K562 (cell line): ENCODE data around the gene CATSPER1. TPM values are rescaled to one million over a fixed set of nuclear protein-coding genes. Genes with fewer than 3 reads are reported as not detected.

Experiments used
- BRF2 ChIP-seq: IDR thresholded peaks from 3 replicates; pipeline ENCODE4 v1.6.1; 2011; ENCODE audit warnings: borderline replicate concordance, mild to moderate bottlenecking; ENCODE audit not compliant: insufficient read length, insufficient read depth
- DNMT1 ChIP-seq: fragments of 450-650 bp; IDR thresholded peaks from 2 replicates; pipeline ENCODE4 v1.6.1; 2016; ENCODE audit warnings: antibody characterized with exemption, mild to moderate bottlenecking
- MTA2 ChIP-seq: fragments of 450-650 bp; IDR thresholded peaks from 2 replicates; pipeline ENCODE4 v1.6.1; 2016; ENCODE audit warnings: low read depth
- NFYB ChIP-seq: IDR thresholded peaks from 2 replicates; pipeline ENCODE4 v1.6.1; 2011; ENCODE audit warnings: mild to moderate bottlenecking, moderate library complexity; ENCODE audit not compliant: insufficient read length; ENCODE audit errors: extremely low read depth
- POLR3A ChIP-seq: IDR thresholded peaks from 2 replicates; pipeline ENCODE4 v1.6.1; 2011; ENCODE audit warnings: borderline replicate concordance, mild to moderate bottlenecking, moderate library complexity; ENCODE audit not compliant: insufficient read length, insufficient read depth; ENCODE audit errors: extremely low read depth
- PTRF ChIP-seq: fragments of 450-650 bp; IDR thresholded peaks from 2 replicates; pipeline ENCODE4 v1.6.1; 2016; ENCODE audit warnings: mild to moderate bottlenecking, missing genetic modification characterization, missing compliant biosample characterization
- RB1 ChIP-seq: fragments of 450-650 bp; IDR thresholded peaks from 2 replicates; pipeline ENCODE4 v1.6.1; 2017; ENCODE audit warnings: low read depth, mild to moderate bottlenecking
- SRSF3 ChIP-seq: fragments of 200-400 bp; formaldehyde crosslinking; IDR thresholded peaks from 2 replicates; pipeline ENCODE4 v1.6.1; 2016; ENCODE audit warnings: mild to moderate bottlenecking, low read length, moderate library complexity; ENCODE audit not compliant: insufficient read depth
- ZNF3 ChIP-seq: fragments of 250-450 bp; sonication (Bioruptor Pico); IDR thresholded peaks from 2 replicates; pipeline ENCODE4 v1.5.0; 2021; ENCODE audit warnings: mild to moderate bottlenecking, moderate library complexity
- polyA plus RNA-seq, 8 experiments: library from polyadenylated mRNA; depleted of rRNA in 4 of 8; stranded (reverse) in 5 of 8; unstranded in 3 of 8; fragments of >200 nt; fragmentation: Nextera tagmentation in 2 of 8; fragmentation: Illumina TruSeq in 1 of 8; extraction: Ambion mirVana in 2 of 8; extraction: Trizol in 1 of 8; gene quantifications; 2 replicates each; pipeline versions ENCODE4 v1.2.1 to v1.2.3, GENCODE V29; 2011 to 2014; ENCODE audit warnings: inconsistent platforms in 1 of 8, missing spikeins in 1 of 8
- total RNA-seq, 7 experiments: library from RNA; depleted of rRNA in 6 of 7; stranded (reverse); fragments of >200 nt in 6 of 7; fragmentation: Illumina TruSeq in 2 of 7; extraction: Trizol in 2 of 7; gene quantifications; 2 replicates each; pipeline versions ENCODE4 v1.2.1 to v1.2.3, GENCODE V29; 2011 to 2021; ENCODE audit warnings: low replicate concordance in 1 of 7
- TF ChIP-seq, protein P1 (sequence below): fragments of 250-450 bp; sonication (Bioruptor Pico); IDR thresholded peaks from 2 replicates; pipeline ENCODE4 v1.4.0; 2020; ENCODE audit warnings: mild to moderate bottlenecking, moderate library complexity
- TF ChIP-seq, protein P2 (sequence below): fragments of 250-450 bp; sonication (Bioruptor Pico); IDR thresholded peaks from 2 replicates; pipeline ENCODE4 v1.8.0; 2021; ENCODE audit warnings: mild to moderate bottlenecking, moderate library complexity
- TF ChIP-seq, protein P3 (sequence below): fragments of 450-650 bp; IDR thresholded peaks from 2 replicates; pipeline ENCODE4 v1.6.1; 2014; ENCODE audit warnings: low read depth, mild to moderate bottlenecking, moderate library complexity, borderline replicate concordance
- TF ChIP-seq, protein P4 (sequence below): fragments of 450-650 bp; IDR thresholded peaks from one replicate; pipeline ENCODE4 v1.6.1; 2018; ENCODE audit warnings: mild to moderate bottlenecking, moderate library complexity; ENCODE audit not compliant: partially characterized antibody
- TF ChIP-seq, protein P5 (sequence below): fragments of 200-400 bp; formaldehyde crosslinking; IDR thresholded peaks from 2 replicates; pipeline ENCODE4 v1.6.1; 2017; ENCODE audit warnings: mild to moderate bottlenecking, low read depth, low read length, moderate library complexity

The CATSPER1 gene
- total and polyA plus RNA-seq, 9 of the 15 experiments (the other 6 are each of a cell fraction or from before 2014, with no cell fraction given) = 0.21 to 3.3 (median 0.76) TPM

DNA sequence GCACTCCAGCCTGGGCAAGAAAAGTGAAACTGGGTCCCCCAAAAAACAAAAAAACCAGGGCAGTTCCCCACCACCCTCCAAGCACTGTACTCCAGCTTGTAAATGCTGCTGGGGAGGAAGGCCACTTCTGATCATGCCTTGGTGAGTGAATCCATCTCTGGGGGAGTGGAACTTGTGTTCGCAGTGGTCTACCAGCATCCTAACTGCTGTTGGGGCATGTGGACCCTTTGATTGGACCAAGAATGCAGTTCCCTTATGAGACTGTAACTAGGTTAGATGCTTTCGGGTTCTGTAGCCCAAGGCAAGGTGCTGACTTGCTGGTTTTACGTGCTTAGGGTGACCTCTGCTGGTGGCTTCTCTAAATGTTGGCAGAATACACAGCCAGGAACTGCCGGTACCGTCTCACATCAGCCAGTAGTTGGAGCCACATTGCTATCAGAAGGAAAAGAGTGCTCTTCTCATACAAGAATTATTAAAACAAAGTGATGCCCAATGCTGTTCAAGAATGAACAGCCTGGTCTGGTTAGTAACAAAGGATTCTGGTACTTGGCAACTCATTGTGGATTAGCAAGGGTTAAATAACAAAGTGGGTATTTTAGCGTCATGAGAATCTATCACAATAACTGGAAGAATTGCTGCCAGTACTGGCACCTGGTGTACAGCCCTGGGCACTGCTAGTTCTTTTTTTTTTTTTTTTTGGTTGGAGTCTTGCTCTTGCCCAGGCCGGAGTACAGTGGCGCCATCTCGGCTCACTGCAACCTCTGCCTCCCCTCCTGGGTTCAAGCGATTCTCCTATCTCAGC is 37.3 kb downstream of the CATSPER1 start (continued):
- TF ChIP-seq, protein P1, sequence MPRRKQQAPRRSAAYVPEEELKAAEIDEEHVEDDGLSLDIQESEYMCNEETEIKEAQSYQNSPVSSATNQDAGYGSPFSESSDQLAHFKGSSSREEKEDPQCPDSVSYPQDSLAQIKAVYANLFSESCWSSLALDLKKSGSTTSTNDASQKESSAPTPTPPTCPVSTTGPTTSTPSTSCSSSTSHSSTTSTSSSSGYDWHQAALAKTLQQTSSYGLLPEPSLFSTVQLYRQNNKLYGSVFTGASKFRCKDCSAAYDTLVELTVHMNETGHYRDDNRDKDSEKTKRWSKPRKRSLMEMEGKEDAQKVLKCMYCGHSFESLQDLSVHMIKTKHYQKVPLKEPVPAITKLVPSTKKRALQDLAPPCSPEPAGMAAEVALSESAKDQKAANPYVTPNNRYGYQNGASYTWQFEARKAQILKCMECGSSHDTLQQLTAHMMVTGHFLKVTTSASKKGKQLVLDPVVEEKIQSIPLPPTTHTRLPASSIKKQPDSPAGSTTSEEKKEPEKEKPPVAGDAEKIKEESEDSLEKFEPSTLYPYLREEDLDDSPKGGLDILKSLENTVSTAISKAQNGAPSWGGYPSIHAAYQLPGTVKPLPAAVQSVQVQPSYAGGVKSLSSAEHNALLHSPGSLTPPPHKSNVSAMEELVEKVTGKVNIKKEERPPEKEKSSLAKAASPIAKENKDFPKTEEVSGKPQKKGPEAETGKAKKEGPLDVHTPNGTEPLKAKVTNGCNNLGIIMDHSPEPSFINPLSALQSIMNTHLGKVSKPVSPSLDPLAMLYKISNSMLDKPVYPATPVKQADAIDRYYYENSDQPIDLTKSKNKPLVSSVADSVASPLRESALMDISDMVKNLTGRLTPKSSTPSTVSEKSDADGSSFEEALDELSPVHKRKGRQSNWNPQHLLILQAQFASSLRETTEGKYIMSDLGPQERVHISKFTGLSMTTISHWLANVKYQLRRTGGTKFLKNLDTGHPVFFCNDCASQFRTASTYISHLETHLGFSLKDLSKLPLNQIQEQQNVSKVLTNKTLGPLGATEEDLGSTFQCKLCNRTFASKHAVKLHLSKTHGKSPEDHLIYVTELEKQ = no peak
- TF ChIP-seq, protein P2, sequence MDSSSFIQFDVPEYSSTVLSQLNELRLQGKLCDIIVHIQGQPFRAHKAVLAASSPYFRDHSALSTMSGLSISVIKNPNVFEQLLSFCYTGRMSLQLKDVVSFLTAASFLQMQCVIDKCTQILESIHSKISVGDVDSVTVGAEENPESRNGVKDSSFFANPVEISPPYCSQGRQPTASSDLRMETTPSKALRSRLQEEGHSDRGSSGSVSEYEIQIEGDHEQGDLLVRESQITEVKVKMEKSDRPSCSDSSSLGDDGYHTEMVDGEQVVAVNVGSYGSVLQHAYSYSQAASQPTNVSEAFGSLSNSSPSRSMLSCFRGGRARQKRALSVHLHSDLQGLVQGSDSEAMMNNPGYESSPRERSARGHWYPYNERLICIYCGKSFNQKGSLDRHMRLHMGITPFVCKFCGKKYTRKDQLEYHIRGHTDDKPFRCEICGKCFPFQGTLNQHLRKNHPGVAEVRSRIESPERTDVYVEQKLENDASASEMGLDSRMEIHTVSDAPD (CRISPR knock-in tag) = no peak
- TF ChIP-seq POLR3A = no peak
- TF ChIP-seq NFYB = no peak
- TF ChIP-seq, protein P3, sequence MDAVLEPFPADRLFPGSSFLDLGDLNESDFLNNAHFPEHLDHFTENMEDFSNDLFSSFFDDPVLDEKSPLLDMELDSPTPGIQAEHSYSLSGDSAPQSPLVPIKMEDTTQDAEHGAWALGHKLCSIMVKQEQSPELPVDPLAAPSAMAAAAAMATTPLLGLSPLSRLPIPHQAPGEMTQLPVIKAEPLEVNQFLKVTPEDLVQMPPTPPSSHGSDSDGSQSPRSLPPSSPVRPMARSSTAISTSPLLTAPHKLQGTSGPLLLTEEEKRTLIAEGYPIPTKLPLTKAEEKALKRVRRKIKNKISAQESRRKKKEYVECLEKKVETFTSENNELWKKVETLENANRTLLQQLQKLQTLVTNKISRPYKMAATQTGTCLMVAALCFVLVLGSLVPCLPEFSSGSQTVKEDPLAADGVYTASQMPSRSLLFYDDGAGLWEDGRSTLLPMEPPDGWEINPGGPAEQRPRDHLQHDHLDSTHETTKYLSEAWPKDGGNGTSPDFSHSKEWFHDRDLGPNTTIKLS = no peak
- TF ChIP-seq, protein P4, sequence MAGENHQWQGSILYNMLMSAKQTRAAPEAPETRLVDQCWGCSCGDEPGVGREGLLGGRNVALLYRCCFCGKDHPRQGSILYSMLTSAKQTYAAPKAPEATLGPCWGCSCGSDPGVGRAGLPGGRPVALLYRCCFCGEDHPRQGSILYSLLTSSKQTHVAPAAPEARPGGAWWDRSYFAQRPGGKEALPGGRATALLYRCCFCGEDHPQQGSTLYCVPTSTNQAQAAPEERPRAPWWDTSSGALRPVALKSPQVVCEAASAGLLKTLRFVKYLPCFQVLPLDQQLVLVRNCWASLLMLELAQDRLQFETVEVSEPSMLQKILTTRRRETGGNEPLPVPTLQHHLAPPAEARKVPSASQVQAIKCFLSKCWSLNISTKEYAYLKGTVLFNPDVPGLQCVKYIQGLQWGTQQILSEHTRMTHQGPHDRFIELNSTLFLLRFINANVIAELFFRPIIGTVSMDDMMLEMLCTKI = no peak
- no peak for TF ChIP-seq PTRF (tag)
- peak; percentile 86; the same call in 1 of the 2 replicates for TF ChIP-seq RB1
- TF ChIP-seq ZNF3 (CRISPR knock-in tag) = no peak
- TF ChIP-seq, protein P5, sequence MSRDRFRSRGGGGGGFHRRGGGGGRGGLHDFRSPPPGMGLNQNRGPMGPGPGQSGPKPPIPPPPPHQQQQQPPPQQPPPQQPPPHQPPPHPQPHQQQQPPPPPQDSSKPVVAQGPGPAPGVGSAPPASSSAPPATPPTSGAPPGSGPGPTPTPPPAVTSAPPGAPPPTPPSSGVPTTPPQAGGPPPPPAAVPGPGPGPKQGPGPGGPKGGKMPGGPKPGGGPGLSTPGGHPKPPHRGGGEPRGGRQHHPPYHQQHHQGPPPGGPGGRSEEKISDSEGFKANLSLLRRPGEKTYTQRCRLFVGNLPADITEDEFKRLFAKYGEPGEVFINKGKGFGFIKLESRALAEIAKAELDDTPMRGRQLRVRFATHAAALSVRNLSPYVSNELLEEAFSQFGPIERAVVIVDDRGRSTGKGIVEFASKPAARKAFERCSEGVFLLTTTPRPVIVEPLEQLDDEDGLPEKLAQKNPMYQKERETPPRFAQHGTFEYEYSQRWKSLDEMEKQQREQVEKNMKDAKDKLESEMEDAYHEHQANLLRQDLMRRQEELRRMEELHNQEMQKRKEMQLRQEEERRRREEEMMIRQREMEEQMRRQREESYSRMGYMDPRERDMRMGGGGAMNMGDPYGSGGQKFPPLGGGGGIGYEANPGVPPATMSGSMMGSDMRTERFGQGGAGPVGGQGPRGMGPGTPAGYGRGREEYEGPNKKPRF = no peak
- no peak for TF ChIP-seq BRF2
- no peak for TF ChIP-seq MTA2
- no peak for TF ChIP-seq SRSF3
- no peak for TF ChIP-seq DNMT1
